DND-41 (cell line): Measurements from ENCODE around the gene ANO6.

ENCODE experiments used
- ATAC-seq: fragments of 200-7000 bp; cut with Tn5 transposase; 3 replicates; pipeline ENCODE4 v1.9.1; 2021; ENCODE audit warnings: low read depth; ENCODE audit not compliant: insufficient read depth
- DNase-seq: peaks from one replicate; pipeline ENCODE4 v3.0.0-alpha.2; 2020
- H2AFZ ChIP-seq: 2 replicates; pipeline ENCODE4 v1.6.0; 2012; ENCODE audit warnings: low read depth, low read length
- H3K27ac ChIP-seq: 2 replicates; pipeline ENCODE4 v1.5.1; 2012; ENCODE audit warnings: low read length, inconsistent platforms
- H3K27me3 ChIP-seq: fragments of 200-600 bp; sonication (generic); 2 replicates; pipeline ENCODE4 v1.6.0; 2012; ENCODE audit warnings: low read length, mild to moderate bottlenecking, inconsistent platforms; ENCODE audit not compliant: insufficient read depth, poor library complexity
- H3K36me3 ChIP-seq: 2 replicates; pipeline ENCODE4 v1.5.1; 2012; ENCODE audit warnings: low read length, inconsistent platforms; ENCODE audit not compliant: insufficient read depth
- H3K4me1 ChIP-seq: 2 replicates; pipeline ENCODE4 v1.5.1; 2012; ENCODE audit warnings: mild to moderate bottlenecking, low read length; ENCODE audit not compliant: insufficient read depth
- H3K4me2 ChIP-seq: 2 replicates; pipeline ENCODE4 v1.6.0; 2012; ENCODE audit warnings: mild to moderate bottlenecking, moderate library complexity, low read length, inconsistent platforms; ENCODE audit not compliant: insufficient read depth
- H3K4me3 ChIP-seq, 2 experiments: fragments of 200-600 bp in 1 of 2; shearing (Covaris generic) in 1 of 2; 2 replicates each; pipeline ENCODE4 v1.5.1; 2012 to 2016; ENCODE audit warnings: inconsistent platforms in 2 of 2, low read length in 2 of 2, mild to moderate bottlenecking in 2 of 2, low read depth in 1 of 2, moderate library complexity in 1 of 2
- H3K79me2 ChIP-seq: 2 replicates; pipeline ENCODE4 v1.6.0; 2012; ENCODE audit warnings: low read length, inconsistent platforms; ENCODE audit not compliant: insufficient read depth
- H3K9ac ChIP-seq: 2 replicates; pipeline ENCODE4 v1.6.0; 2012; ENCODE audit warnings: low read depth, mild to moderate bottlenecking, inconsistent platforms, low read length, moderate library complexity
- H3K9me3 ChIP-seq: 2 replicates; pipeline ENCODE4 v1.5.1; 2012; ENCODE audit warnings: low read length, moderate library complexity, mild to moderate bottlenecking, inconsistent platforms; ENCODE audit not compliant: insufficient read depth, severe bottlenecking
- H4K20me1 ChIP-seq: 2 replicates; pipeline ENCODE4 v1.6.0; 2012; ENCODE audit warnings: low read length; ENCODE audit not compliant: insufficient read depth
- EZH2 ChIP-seq: IDR thresholded peaks from 3 replicates; pipeline ENCODE4 v1.6.1; 2012; ENCODE audit warnings: borderline replicate concordance, low read depth, mild to moderate bottlenecking, moderate library complexity, low read length, inconsistent platforms; ENCODE audit not compliant: severe bottlenecking
- TF ChIP-seq, protein P1 (sequence below): IDR thresholded peaks from 2 replicates; pipeline ENCODE4 v1.5.1; 2012; ENCODE audit warnings: borderline replicate concordance, low read length, moderate library complexity, mild to moderate bottlenecking; ENCODE audit not compliant: poor library complexity, severe bottlenecking; ENCODE audit errors: extremely low read depth

Gene ANO6

GRCh38 chr12:45356822-45357538 lies 141.1 kb downstream of the ANO6 start:
- Histone ChIP-seq H3K4me2 (no peak overlapping the region), H2AFZ (no peak overlapping the region), H3K9me3 (peaks cover 5% of the 10 kb centered on the region), H4K20me1 (no peaks in the 10 kb centered on the region), H3K79me2 (no peaks in the 10 kb centered on the region), H3K9ac (no peak overlapping the region), H3K27ac (no peak overlapping the region), H3K27me3 (no peaks in the 10 kb centered on the region), H3K4me1 (no peaks in the 10 kb centered on the region), H3K36me3 (peaks cover 66% of the 10 kb centered on the region), H3K4me3 (no peak overlapping the region)
- DNase-seq (no peak), ATAC-seq (no peak)
- TF ChIP-seq, protein P1, sequence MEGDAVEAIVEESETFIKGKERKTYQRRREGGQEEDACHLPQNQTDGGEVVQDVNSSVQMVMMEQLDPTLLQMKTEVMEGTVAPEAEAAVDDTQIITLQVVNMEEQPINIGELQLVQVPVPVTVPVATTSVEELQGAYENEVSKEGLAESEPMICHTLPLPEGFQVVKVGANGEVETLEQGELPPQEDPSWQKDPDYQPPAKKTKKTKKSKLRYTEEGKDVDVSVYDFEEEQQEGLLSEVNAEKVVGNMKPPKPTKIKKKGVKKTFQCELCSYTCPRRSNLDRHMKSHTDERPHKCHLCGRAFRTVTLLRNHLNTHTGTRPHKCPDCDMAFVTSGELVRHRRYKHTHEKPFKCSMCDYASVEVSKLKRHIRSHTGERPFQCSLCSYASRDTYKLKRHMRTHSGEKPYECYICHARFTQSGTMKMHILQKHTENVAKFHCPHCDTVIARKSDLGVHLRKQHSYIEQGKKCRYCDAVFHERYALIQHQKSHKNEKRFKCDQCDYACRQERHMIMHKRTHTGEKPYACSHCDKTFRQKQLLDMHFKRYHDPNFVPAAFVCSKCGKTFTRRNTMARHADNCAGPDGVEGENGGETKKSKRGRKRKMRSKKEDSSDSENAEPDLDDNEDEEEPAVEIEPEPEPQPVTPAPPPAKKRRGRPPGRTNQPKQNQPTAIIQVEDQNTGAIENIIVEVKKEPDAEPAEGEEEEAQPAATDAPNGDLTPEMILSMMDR, result no peak
- no peak for TF ChIP-seq EZH2

DNA sequence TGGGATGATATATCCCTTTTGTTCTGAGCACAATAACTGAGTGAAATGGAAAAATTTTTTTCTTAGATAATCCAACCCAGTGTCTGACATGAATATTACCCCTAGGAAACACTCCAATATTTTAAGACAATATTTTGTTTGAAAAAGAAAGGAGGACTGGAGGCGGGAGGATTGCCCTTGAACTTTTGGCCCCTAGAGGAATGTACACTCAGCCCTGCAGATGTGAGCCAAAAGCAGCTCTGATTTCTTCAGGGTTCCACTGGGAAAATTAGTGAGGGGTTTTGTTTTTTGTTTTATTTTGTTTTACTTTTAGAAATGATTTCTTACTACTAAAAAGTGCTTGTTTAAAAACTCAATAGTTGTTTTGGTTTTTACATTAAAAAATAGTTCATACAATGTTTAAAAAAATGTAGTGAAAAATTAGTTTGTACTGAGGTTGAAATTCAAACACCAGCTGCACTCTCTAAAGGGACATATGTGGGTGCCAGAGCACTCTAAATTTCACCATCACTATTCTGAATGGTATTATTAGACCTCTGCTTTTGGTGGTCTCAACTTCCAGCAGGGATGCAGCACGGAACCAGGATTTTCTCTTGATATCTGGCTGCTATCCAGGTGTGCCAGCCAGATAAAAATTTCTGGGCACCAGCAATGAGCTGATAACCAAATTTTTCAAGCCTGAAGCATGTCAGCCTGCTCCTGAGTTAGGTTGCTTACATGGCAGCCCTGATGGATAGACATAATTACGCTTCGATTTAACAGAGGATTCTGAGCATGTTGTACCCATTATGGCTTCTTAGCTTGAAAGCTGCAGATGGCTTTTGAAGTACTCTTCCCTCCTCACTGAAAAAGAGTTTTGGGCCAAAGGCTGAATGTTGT lies 141.9 kb downstream of the ANO6 start:
- no peak for DNase-seq
- Histone ChIP-seq H3K4me2 (no peak overlapping the region), H3K27ac (no peak overlapping the region), H3K4me3 (no peak overlapping the region), H4K20me1 (no peaks in the 10 kb centered on the region), H3K9me3 (peaks cover 11% of the 10 kb centered on the region), H2AFZ (no peak overlapping the region), H3K36me3 (peaks cover 67% of the 10 kb centered on the region), H3K27me3 (no peaks in the 10 kb centered on the region), H3K79me2 (no peaks in the 10 kb centered on the region), H3K9ac (no peak overlapping the region), H3K4me1 (no peaks in the 10 kb centered on the region)
- ATAC-seq, result no peak
- no peak for TF ChIP-seq EZH2
- TF ChIP-seq, protein P1, result no peak

DNA sequence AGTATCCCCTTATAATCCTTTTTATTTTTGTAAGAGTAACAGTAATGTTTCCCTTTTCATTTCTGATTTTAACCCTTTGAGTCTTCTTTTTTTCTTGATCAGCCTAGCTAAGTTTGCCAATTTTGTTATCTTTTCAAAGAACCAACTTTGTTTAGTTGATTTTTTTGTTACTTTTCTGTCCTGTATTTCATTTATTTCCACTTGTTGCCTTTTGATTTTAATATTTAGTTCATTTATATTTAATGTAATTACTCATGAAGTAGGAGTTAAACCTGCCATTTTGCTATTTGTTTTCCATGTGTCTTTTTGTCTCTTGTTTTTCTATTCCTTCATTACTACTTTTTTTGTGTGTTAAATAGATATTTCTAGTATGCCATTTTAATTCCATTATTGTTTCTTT lies 146.4 kb downstream of the ANO6 start:
- peaks cover 26% of the 10 kb centered on the region for H3K9me3 ChIP-seq
- peaks cover 62% of the 10 kb centered on the region for H3K36me3 ChIP-seq
- no peak overlapping the region for H2AFZ ChIP-seq
- H3K4me2 ChIP-seq, result no peak overlapping the region
- no peak for TF ChIP-seq EZH2
- TF ChIP-seq, protein P1, result no peak
- no peaks in the 10 kb centered on the region for H3K4me1 ChIP-seq
- no peaks in the 10 kb centered on the region for H3K79me2 ChIP-seq
- H3K4me3 ChIP-seq, result no peak overlapping the region
- H3K27ac ChIP-seq, result no peak overlapping the region
- H3K27me3 ChIP-seq, result no peaks in the 10 kb centered on the region
- no peak overlapping the region for H3K9ac ChIP-seq
- DNase-seq (no peak), ATAC-seq (no peak)
- H4K20me1 ChIP-seq, result no peaks in the 10 kb centered on the region
